Measurements from ENCODE around the gene ANKH.

Gene ANKH

GRCh38 chr5:14659821-14660607, 211.6 kb downstream of the ANKH start:
- no peak for DNase-seq

DNA sequence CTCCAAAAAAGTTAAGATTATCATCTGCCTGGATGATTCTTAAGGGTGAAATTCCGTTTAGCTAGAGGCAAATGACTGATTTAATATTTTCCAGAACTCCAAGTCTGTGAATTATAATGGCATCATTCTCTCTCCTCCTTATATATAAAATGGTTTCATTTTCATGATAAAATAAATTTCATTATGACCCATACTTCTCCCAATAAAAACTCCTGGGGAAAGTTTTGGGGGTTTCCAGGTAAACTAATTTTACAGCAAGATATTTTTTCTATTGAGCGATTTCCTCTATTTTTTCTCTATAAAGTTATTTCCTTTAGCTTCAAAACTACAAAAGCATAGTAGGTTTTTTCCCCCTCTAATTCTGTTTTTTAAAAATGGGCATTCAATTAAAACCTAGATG, 214.7 kb downstream of the ANKH start:
- no peak for DNase-seq

DNA sequence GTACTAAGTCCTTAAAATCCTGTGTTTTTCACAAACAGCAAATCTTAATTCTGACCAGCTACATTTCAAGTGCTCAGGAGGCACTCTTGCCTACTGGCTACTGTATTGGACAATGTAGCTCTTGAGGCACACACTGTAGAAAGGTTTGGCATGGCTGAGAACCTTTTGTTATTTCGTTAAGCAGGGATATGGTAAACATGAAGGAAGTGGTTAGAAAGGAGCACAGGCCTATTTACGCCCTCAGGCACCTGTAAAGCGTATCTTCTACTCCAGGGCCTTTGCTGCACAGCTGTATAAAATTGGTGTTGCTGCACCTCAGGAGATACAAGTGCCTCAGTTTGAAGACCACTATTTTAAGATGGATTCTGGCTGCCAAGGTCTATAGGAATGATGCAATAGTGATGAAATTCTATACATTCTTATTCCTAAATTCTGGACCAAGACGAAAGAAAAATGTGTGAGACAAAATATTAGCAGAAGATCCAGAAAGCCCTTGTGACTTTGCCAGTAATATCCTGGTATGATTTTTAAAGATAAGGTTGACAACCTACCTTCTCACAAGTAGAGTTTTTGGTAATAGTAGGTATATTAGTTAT, 216.3 kb downstream of the ANKH start:
- DNase-seq, result no peak

Data from stimulated activated CD4-positive, alpha-beta T cell treated with anti-CD3 and anti-CD28 coated beads, Interleukin-12 subunit alpha, Interleukin-12 subunit beta, amount 100 ng/mL, for 4 hours (primary cell).